GM12878 (cell line): ENCODE data around the gene MAGEH1. TPM values are rescaled to one million over a fixed set of nuclear protein-coding genes. Genes with fewer than 3 reads are reported as not detected.

Experiments used
- ATAC-seq: fragments of 200-7000 bp; cut with Tn5 transposase; 3 replicates; pipeline ENCODE4 v1.9.1; 2020; ENCODE audit warnings: mild to moderate bottlenecking, moderate library complexity
- BruUV-seq: library from RNA; stranded (reverse); fragments of 400-500 nt; replicated peaks from 2 replicates; lab custom pipeline; 2021; lab: Mats Ljungman, UMichigan
- CTCF ChIA-PET: fragments of 300-600 bp; sonication (Branson Sonifier 250); formaldehyde crosslinking; extraction: SDS; loops from one replicate; lab custom pipeline; 2021; ENCODE audit warnings: inconsistent platforms; lab: Yijun Ruan, JAX
- POLR2A ChIA-PET: fragments of 350-600 bp; formaldehyde crosslinking; extraction: SDS; loops from one replicate; lab custom pipeline; 2021; ENCODE audit warnings: inconsistent platforms; lab: Charles Lee
- RAD21 ChIA-PET: fragments of 300-600 bp; sonication (Branson Sonifier 250); formaldehyde crosslinking; loops from one replicate; lab custom pipeline; 2023; ENCODE audit warnings: antibody characterized with exemption; ENCODE audit not compliant: unreplicated experiment; lab: Charles Lee
- SMC1A ChIA-PET: fragments of 300-600 bp; sonication (Branson Sonifier 250); formaldehyde crosslinking; loops from one replicate; lab custom pipeline; 2023; ENCODE audit not compliant: unreplicated experiment, uncharacterized antibody; lab: Charles Lee
- DNase-seq: peaks from one replicate; pipeline ENCODE4 v3.0.0-alpha.2; 2011; ENCODE audit warnings: low read depth, low spot score
- FAIRE-seq: peaks from 3 replicates; lab custom pipeline; 2011; peaks lifted over from hg19 to GRCh38; lab: Jason Lieb, UNC
- H2AFZ ChIP-seq: 2 replicates; pipeline ENCODE4 v1.6.0; 2011; ENCODE audit warnings: low read depth, low read length, control low read depth; ENCODE audit not compliant: control insufficient read depth
- H3K27ac ChIP-seq: 2 replicates; pipeline ENCODE4 v1.5.1; 2011; ENCODE audit warnings: control low read depth; ENCODE audit not compliant: control insufficient read depth, insufficient read depth
- H3K27me3 ChIP-seq, 2 experiments: replicated peaks in 1 of 2; 2 replicates each; pipeline versions ENCODE4 v1.6.0 to v1.6.1; 2011; ENCODE audit warnings: low read length in 1 of 2; ENCODE audit not compliant: control insufficient read depth in 2 of 2, insufficient read depth in 2 of 2
- H3K36me3 ChIP-seq, 2 experiments: 2 replicates each; pipeline ENCODE4 v1.5.1; 2011; ENCODE audit warnings: low read length in 1 of 2; ENCODE audit not compliant: control insufficient read depth in 2 of 2, insufficient read depth in 2 of 2
- H3K4me1 ChIP-seq: 2 replicates; pipeline ENCODE4 v1.6.1; 2011; ENCODE audit warnings: mild to moderate bottlenecking, low read length, moderate library complexity, mixed read lengths; ENCODE audit not compliant: control insufficient read depth, insufficient read depth
- H3K4me2 ChIP-seq: 2 replicates; pipeline ENCODE4 v1.6.0; 2011; ENCODE audit warnings: control low read depth; ENCODE audit not compliant: control insufficient read depth, insufficient read depth
- H3K4me3 ChIP-seq: fragments of 200-600 bp; sonication (generic); 2 replicates; pipeline ENCODE4 v1.5.1; 2016
- H3K79me2 ChIP-seq: 2 replicates; pipeline ENCODE4 v1.6.0; 2011; ENCODE audit warnings: low read length; ENCODE audit not compliant: control insufficient read depth, insufficient read depth
- H3K9ac ChIP-seq: 2 replicates; pipeline ENCODE4 v1.8.0; 2011; ENCODE audit warnings: low read length, control low read depth, mixed read lengths; ENCODE audit not compliant: control insufficient read depth, insufficient read depth
- H3K9me3 ChIP-seq: replicated peaks from 3 replicates; pipeline ENCODE4 v1.5.1; 2011; ENCODE audit warnings: mild to moderate bottlenecking, low read length; ENCODE audit not compliant: control insufficient read depth, insufficient read depth
- H4K20me1 ChIP-seq: 2 replicates; pipeline ENCODE4 v1.6.0; 2011; ENCODE audit not compliant: control insufficient read depth, insufficient read depth
- CEBPB ChIP-seq, 2 experiments: fragments of 150-350 bp in 1 of 2; IDR thresholded peaks; 2 replicates each; pipeline ENCODE4 v1.6.1; 2012 to 2014; ENCODE audit warnings: low read depth in 2 of 2, low read length in 2 of 2, borderline replicate concordance in 1 of 2, inconsistent platforms in 1 of 2
- EGR1 ChIP-seq, 2 experiments: IDR thresholded peaks; 1 replicate in 1 of 2; 2 replicates in 1 of 2; pipeline ENCODE4 v1.6.1; 2011 to 2012; ENCODE audit warnings: low read depth in 2 of 2, low read length in 2 of 2, borderline replicate concordance in 1 of 2, mild to moderate bottlenecking in 1 of 2, moderate library complexity in 1 of 2
- NRF1 ChIP-seq: conservative IDR thresholded peaks from 2 replicates; pipeline ENCODE4 v1.6.1; 2011; ENCODE audit warnings: mild to moderate bottlenecking, low read depth, low read length, improper control_type of control experiment
- PAX5 ChIP-seq: IDR thresholded peaks from 2 replicates; pipeline ENCODE4 v1.6.1; 2011; ENCODE audit warnings: low read depth, low read length, borderline replicate concordance
- RELA ChIP-seq: fragments of 450-650 bp; IDR thresholded peaks from 2 replicates; pipeline ENCODE4 v1.8.0; 2014; ENCODE audit warnings: borderline replicate concordance; ENCODE audit not compliant: partially characterized antibody
- SIN3A ChIP-seq: IDR thresholded peaks from 2 replicates; pipeline ENCODE4 v1.6.1; 2012; ENCODE audit warnings: low read depth, low read length, improper control_type of control experiment
- SRF ChIP-seq, 2 experiments: IDR thresholded peaks; 2 replicates each; pipeline ENCODE4 v1.6.1; 2011; ENCODE audit warnings: low read depth in 2 of 2, low read length in 2 of 2, mild to moderate bottlenecking in 1 of 2, moderate library complexity in 1 of 2
- STAT3 ChIP-seq: IDR thresholded peaks from 2 replicates; pipeline ENCODE4 v1.6.1; 2011; ENCODE audit warnings: low read depth, low read length, improper control_type of control experiment
- WRNIP1 ChIP-seq: IDR thresholded peaks from 2 replicates; pipeline ENCODE4 v1.6.1; 2011; ENCODE audit warnings: low read depth, low read length, improper control_type of control experiment, borderline replicate concordance
- WGBS: methylation state at CpG from one replicate; pipeline ENCODE4 v1.1.6; 2016; ENCODE audit warnings: low lambda C conversion rate; ENCODE audit not compliant: insufficient replicate concordance, insufficient coverage; ENCODE audit errors: missing lambda C conversion rate; 5-methylcytosine and 5-hydroxymethylcytosine counted together
- in situ Hi-C: fragments of 300-500 bp; cut with MboI; formaldehyde crosslinking; loops from 9 replicates; pipeline ENCODE4 v1.14.3; 2018; ENCODE audit warnings: mixed read lengths
- intact Hi-C: fragments of 100-400 bp; cut with micrococcal nuclease; formaldehyde crosslinking; loops from one replicate; pipeline ENCODE4 v1.14.2; 2022; ENCODE audit not compliant: unreplicated experiment
- polyA plus RNA-seq, 11 experiments: library from polyadenylated mRNA; depleted of rRNA in 4 of 11; unstranded in 6 of 11; stranded (reverse) in 5 of 11; fragments of >200 nt; fragmentation: Nextera tagmentation in 4 of 11; fragmentation: Illumina TruSeq in 1 of 11; extraction: Ambion mirVana in 4 of 11; extraction: Trizol in 1 of 11; gene quantifications; 1 replicate in 1 of 11; 2 replicates in 10 of 11; pipeline versions ENCODE4 v1.2.1 to v1.2.3, GENCODE V29; 2011 to 2016; ENCODE audit warnings: inconsistent platforms in 2 of 11, missing spikeins in 2 of 11, low read depth in 1 of 11
- total RNA-seq, 4 experiments: library from RNA; depleted of rRNA in 3 of 4; stranded (reverse); fragments of >200 nt in 3 of 4; fragmentation: Illumina TruSeq in 1 of 4; extraction: Trizol in 1 of 4; gene quantifications; 2 replicates each; pipeline versions ENCODE4 v1.2.1 to v1.2.3, GENCODE V29; 2013 to 2021
- TF ChIP-seq, protein P1 (sequence below): fragments of 450-650 bp; IDR thresholded peaks from 2 replicates; pipeline ENCODE4 v1.6.1; 2017; ENCODE audit warnings: mild to moderate bottlenecking, low read depth, inconsistent platforms; ENCODE audit not compliant: poor library complexity, severe bottlenecking
- TF ChIP-seq, protein P2 (sequence below): IDR thresholded peaks from 2 replicates; pipeline ENCODE4 v1.6.1; 2011; ENCODE audit warnings: borderline replicate concordance, low read depth, mild to moderate bottlenecking, moderate library complexity, mixed read lengths, low read length; ENCODE audit not compliant: insufficient read depth; ENCODE audit errors: extremely low read length
- TF ChIP-seq, protein P3 (sequence below): IDR thresholded peaks from 2 replicates; pipeline ENCODE4 v1.6.1; 2012; ENCODE audit warnings: low read depth, low read length, improper control_type of control experiment

MAGEH1 gene
- total and polyA plus RNA-seq, 10 of the 15 experiments (the other 5 are each of a cell fraction or from before 2014, with no cell fraction given), result 8.7 to 25.2 (median 18.3) TPM

DNA sequence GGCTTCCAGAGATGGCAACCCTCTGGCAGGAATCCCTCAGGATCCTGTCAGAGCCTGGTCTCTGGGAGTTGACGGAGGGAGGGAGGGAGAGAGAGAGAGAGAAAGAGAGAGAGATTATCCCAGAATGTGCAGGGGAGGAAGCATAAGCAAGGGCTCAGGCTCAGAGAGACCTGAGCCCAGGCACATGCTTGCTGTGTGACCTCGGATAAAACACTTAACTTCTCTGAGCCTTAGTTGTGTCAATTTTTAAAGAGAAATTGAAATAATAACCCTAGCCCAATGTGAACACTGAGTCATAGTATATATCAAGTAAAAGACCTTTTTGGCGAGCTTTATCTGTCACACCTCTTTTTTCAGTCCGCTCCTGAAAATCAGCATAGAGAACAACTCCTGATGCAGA, 38.2 kb downstream of the MAGEH1 start:
- peak overlapping the region; percentile 1; the same call in 1 of the 2 replicates for H2AFZ ChIP-seq
- ChIA-PET RAD21 (interaction anchor here (0.7 kb wide), 1 partner anchor 1238 kb away, joined by 4 read pairs; no protein-coding TSS in a partner anchor), POLR2A (interaction anchor here (2.6 kb wide), 1 partner anchor 38 kb away, joined by 12 read pairs; the partner anchor contains the start of gene MAGEH1), SMC1A (no interaction called here), CTCF (no interaction called here)
- peak overlapping the region; percentile 71; the same call in 1 of the 2 replicates for H3K4me2 ChIP-seq
- no peaks in the 10 kb centered on the region for H3K27me3 ChIP-seq
- intact Hi-C loops (no loop called here), in situ Hi-C loops (loop anchor here (25.0 kb wide), 1 partner anchor 747 kb away; the partner anchor contains the start of gene KLF8)
- no TSS peak for BruUV-seq
- H3K4me3 ChIP-seq, result peak overlapping the region; percentile 72; the same call in 1 of the 2 replicates
- no peaks in the 10 kb centered on the region for H3K36me3 ChIP-seq
- H4K20me1 ChIP-seq, result no peaks in the 10 kb centered on the region
- H3K4me1 ChIP-seq, result no peaks in the 10 kb centered on the region
- DNase-seq (no peak), FAIRE-seq (no peak), ATAC-seq (no peak)
- WGBS, result 55% methylated on average over 4 of the region's 4 CpGs
- H3K9me3 ChIP-seq, result no peaks in the 10 kb centered on the region; the same call in 2 of the 3 replicates
- TF ChIP-seq SRF (IDR thresholded peaks at IDR 0.05; ENCODE audit: low read depth in 2 of 2, low read length in 2 of 2) (no peak), CEBPB (IDR thresholded peaks at IDR 0.05; ENCODE audit: borderline replicate concordance in 1 of 2, low read depth in 2 of 2, low read length in 2 of 2) (no peak), NRF1 (no peak), PAX5 (no peak), SIN3A (no peak), WRNIP1 (no peak), STAT3 (no peak), EGR1 (IDR thresholded peaks at IDR 0.05; ENCODE audit: borderline replicate concordance in 1 of 2, low read depth in 2 of 2, low read length in 2 of 2) (no peak), RELA (no peak)
- TF ChIP-seq, protein P1, sequence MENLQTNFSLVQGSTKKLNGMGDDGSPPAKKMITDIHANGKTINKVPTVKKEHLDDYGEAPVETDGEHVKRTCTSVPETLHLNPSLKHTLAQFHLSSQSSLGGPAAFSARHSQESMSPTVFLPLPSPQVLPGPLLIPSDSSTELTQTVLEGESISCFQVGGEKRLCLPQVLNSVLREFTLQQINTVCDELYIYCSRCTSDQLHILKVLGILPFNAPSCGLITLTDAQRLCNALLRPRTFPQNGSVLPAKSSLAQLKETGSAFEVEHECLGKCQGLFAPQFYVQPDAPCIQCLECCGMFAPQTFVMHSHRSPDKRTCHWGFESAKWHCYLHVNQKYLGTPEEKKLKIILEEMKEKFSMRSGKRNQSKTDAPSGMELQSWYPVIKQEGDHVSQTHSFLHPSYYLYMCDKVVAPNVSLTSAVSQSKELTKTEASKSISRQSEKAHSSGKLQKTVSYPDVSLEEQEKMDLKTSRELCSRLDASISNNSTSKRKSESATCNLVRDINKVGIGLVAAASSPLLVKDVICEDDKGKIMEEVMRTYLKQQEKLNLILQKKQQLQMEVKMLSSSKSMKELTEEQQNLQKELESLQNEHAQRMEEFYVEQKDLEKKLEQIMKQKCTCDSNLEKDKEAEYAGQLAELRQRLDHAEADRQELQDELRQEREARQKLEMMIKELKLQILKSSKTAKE, result no peak
- TF ChIP-seq, protein P2, sequence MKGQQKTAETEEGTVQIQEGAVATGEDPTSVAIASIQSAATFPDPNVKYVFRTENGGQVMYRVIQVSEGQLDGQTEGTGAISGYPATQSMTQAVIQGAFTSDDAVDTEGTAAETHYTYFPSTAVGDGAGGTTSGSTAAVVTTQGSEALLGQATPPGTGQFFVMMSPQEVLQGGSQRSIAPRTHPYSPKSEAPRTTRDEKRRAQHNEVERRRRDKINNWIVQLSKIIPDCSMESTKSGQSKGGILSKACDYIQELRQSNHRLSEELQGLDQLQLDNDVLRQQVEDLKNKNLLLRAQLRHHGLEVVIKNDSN, result no peak
- TF ChIP-seq, protein P3, sequence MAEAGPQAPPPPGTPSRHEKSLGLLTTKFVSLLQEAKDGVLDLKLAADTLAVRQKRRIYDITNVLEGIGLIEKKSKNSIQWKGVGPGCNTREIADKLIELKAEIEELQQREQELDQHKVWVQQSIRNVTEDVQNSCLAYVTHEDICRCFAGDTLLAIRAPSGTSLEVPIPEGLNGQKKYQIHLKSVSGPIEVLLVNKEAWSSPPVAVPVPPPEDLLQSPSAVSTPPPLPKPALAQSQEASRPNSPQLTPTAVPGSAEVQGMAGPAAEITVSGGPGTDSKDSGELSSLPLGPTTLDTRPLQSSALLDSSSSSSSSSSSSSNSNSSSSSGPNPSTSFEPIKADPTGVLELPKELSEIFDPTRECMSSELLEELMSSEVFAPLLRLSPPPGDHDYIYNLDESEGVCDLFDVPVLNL, result no peak
- peak overlapping the region; percentile 65 for H3K9ac ChIP-seq
- H3K79me2 ChIP-seq, result no peaks in the 10 kb centered on the region
- no peak overlapping the region; the same call in 1 of the 2 replicates for H3K27ac ChIP-seq
